Measurements from ENCODE around the gene SYNGR1.

The SYNGR1 gene

GRCh38 chr22:39375646-39376045 lies 25.9 kb downstream of the SYNGR1 start:
- Histone ChIP-seq H3K9me3 (ENCODE audit: control extremely low read depth in 1 of 5, control insufficient read depth in 4 of 5, insufficient read depth in 2 of 5, low read depth in 1 of 5, low read length in 4 of 5) (peaks cover 0 to 5% (median 3%) of the 10 kb centered on the region in 5 experiments), H3K27me3 (replicated peaks in 2 of 5; ENCODE audit: control insufficient read depth in 4 of 5, insufficient read depth in 5 of 5, low read length in 4 of 5) (no peaks in the 10 kb centered on the region), H3K36me3 (ENCODE audit: control insufficient read depth in 4 of 4, insufficient read depth in 4 of 4, low read length in 3 of 4) (peaks cover 0 to 53% (median 19%) of the 10 kb centered on the region in 4 experiments), H3K4me1 (ENCODE audit: control extremely low read depth in 1 of 4, control insufficient read depth in 4 of 4, insufficient read depth in 4 of 4, low read length in 3 of 4) (no peaks in the 10 kb centered on the region), H3K27ac (ENCODE audit: insufficient read depth in 1 of 2, low read depth in 1 of 2, low read length in 2 of 2, poor library complexity in 1 of 2, severe bottlenecking in 2 of 2) (no peak overlapping the region), H3K4me3 (ENCODE audit: control insufficient read depth in 1 of 7, extremely low read depth in 1 of 7, insufficient read depth in 4 of 7, low read depth in 2 of 7, low read length in 6 of 7) (no peak overlapping the region)
- ChIA-PET POLR2A (no interaction called here), CTCF (no interaction called here)
- DNase-seq, result no peak
- WGBS (ENCODE audit: insufficient coverage), result 97% methylated on average over 6 of the region's 8 CpGs

GRCh38 chr22:39379756-39380730 lies 30.3 kb downstream of the SYNGR1 start:
- Histone ChIP-seq H3K4me3 (ENCODE audit: control insufficient read depth in 1 of 7, extremely low read depth in 1 of 7, insufficient read depth in 4 of 7, low read depth in 2 of 7, low read length in 6 of 7) (no peak overlapping the region), H3K27me3 (replicated peaks in 2 of 5; ENCODE audit: control insufficient read depth in 4 of 5, insufficient read depth in 5 of 5, low read length in 4 of 5) (no peaks in the 10 kb centered on the region), H3K9me3 (ENCODE audit: control extremely low read depth in 1 of 5, control insufficient read depth in 4 of 5, insufficient read depth in 2 of 5, low read depth in 1 of 5, low read length in 4 of 5) (no peaks in the 10 kb centered on the region), H3K36me3 (ENCODE audit: control insufficient read depth in 4 of 4, insufficient read depth in 4 of 4, low read length in 3 of 4) (peaks cover 0 to 48% (median 16%) of the 10 kb centered on the region in 4 experiments), H3K27ac (ENCODE audit: insufficient read depth in 1 of 2, low read depth in 1 of 2, low read length in 2 of 2, poor library complexity in 1 of 2, severe bottlenecking in 2 of 2) (no peak overlapping the region), H3K4me1 (ENCODE audit: control extremely low read depth in 1 of 4, control insufficient read depth in 4 of 4, insufficient read depth in 4 of 4, low read length in 3 of 4) (no peaks in the 10 kb centered on the region)
- 98% methylated on average over 8 of the region's 15 CpGs for WGBS (ENCODE audit: insufficient coverage)
- CTCF ChIA-PET, result interaction anchor here (1.3 kb wide), 1 partner anchor 9 kb away, joined by 3 read pairs; no protein-coding TSS in a partner anchor
- no peak for DNase-seq
- POLR2A ChIA-PET, result interaction anchor here (0.6 to 0.7 kb wide), 2 partner anchors 10 to 994 kb away, joined by 7 to 9 read pairs; no protein-coding TSS in a partner anchor

GRCh38 chr22:39381009-39381755 lies 31.4 kb downstream of the SYNGR1 start:
- 95% methylated on average over 14 of the region's 14 CpGs for WGBS (ENCODE audit: insufficient coverage)
- H3K4me1 ChIP-seq (ENCODE audit: control extremely low read depth in 1 of 4, control insufficient read depth in 4 of 4, insufficient read depth in 4 of 4, low read length in 3 of 4), result no peaks in the 10 kb centered on the region
- peaks cover 0 to 39% (median 14%) of the 10 kb centered on the region in 4 experiments for H3K36me3 ChIP-seq (ENCODE audit: control insufficient read depth in 4 of 4, insufficient read depth in 4 of 4, low read length in 3 of 4)
- H3K27me3 ChIP-seq (replicated peaks in 2 of 5; ENCODE audit: control insufficient read depth in 4 of 5, insufficient read depth in 5 of 5, low read length in 4 of 5), result no peaks in the 10 kb centered on the region
- no peaks in the 10 kb centered on the region for H3K9me3 ChIP-seq (ENCODE audit: control extremely low read depth in 1 of 5, control insufficient read depth in 4 of 5, insufficient read depth in 2 of 5, low read depth in 1 of 5, low read length in 4 of 5)
- POLR2A ChIA-PET, result no interaction called here
- H3K27ac ChIP-seq (ENCODE audit: insufficient read depth in 1 of 2, low read depth in 1 of 2, low read length in 2 of 2, poor library complexity in 1 of 2, severe bottlenecking in 2 of 2), result no peak overlapping the region
- no peak for DNase-seq
- H3K4me3 ChIP-seq (ENCODE audit: control insufficient read depth in 1 of 7, extremely low read depth in 1 of 7, insufficient read depth in 4 of 7, low read depth in 2 of 7, low read length in 6 of 7), result no peak overlapping the region
- CTCF ChIA-PET, result interaction anchor here (0.6 to 1.3 kb wide), 2 partner anchors 8 to 23 kb away, joined by 3 read pairs; no protein-coding TSS in a partner anchor

- no peak for DNase-seq
- Histone ChIP-seq H3K4me3 (ENCODE audit: control insufficient read depth in 1 of 7, extremely low read depth in 1 of 7, insufficient read depth in 4 of 7, low read depth in 2 of 7, low read length in 6 of 7) (no peak overlapping the region), H3K27me3 (replicated peaks in 2 of 5; ENCODE audit: control insufficient read depth in 4 of 5, insufficient read depth in 5 of 5, low read length in 4 of 5) (no peaks in the 10 kb centered on the region), H3K4me1 (ENCODE audit: control extremely low read depth in 1 of 4, control insufficient read depth in 4 of 4, insufficient read depth in 4 of 4, low read length in 3 of 4) (no peaks in the 10 kb centered on the region), H3K27ac (ENCODE audit: insufficient read depth in 1 of 2, low read depth in 1 of 2, low read length in 2 of 2, poor library complexity in 1 of 2, severe bottlenecking in 2 of 2) (no peak overlapping the region), H3K36me3 (ENCODE audit: control insufficient read depth in 4 of 4, insufficient read depth in 4 of 4, low read length in 3 of 4) (peaks cover 0 to 32% (median 11%) of the 10 kb centered on the region in 4 experiments), H3K9me3 (ENCODE audit: control extremely low read depth in 1 of 5, control insufficient read depth in 4 of 5, insufficient read depth in 2 of 5, low read depth in 1 of 5, low read length in 4 of 5) (no peaks in the 10 kb centered on the region)
- CTCF ChIA-PET, result no interaction called here
- WGBS (ENCODE audit: insufficient coverage), result 98% methylated on average over 6 of the region's 8 CpGs
- POLR2A ChIA-PET, result no interaction called here
Observed at GRCh38 chr22:39381930-39382329, 32.1 kb downstream of the SYNGR1 start.

- POLR2A ChIA-PET, result no interaction called here
Observed at GRCh38 chr22:39382410-39382809, 32.6 kb downstream of the SYNGR1 start.

GRCh38 chr22:39383841-39384625 lies 34.2 kb downstream of the SYNGR1 start:
- Histone ChIP-seq H3K4me1 (ENCODE audit: control extremely low read depth in 1 of 4, control insufficient read depth in 4 of 4, insufficient read depth in 4 of 4, low read length in 3 of 4) (peaks cover 0 to 13% (median 11%) of the 10 kb centered on the region in 4 experiments), H3K27me3 (replicated peaks in 2 of 5; ENCODE audit: control insufficient read depth in 4 of 5, insufficient read depth in 5 of 5, low read length in 4 of 5) (no peaks in the 10 kb centered on the region), H3K9me3 (ENCODE audit: control extremely low read depth in 1 of 5, control insufficient read depth in 4 of 5, insufficient read depth in 2 of 5, low read depth in 1 of 5, low read length in 4 of 5) (no peaks in the 10 kb centered on the region), H3K4me3 (ENCODE audit: control insufficient read depth in 1 of 7, extremely low read depth in 1 of 7, insufficient read depth in 4 of 7, low read depth in 2 of 7, low read length in 6 of 7) (no peak overlapping the region), H3K27ac (ENCODE audit: insufficient read depth in 1 of 2, low read depth in 1 of 2, low read length in 2 of 2, poor library complexity in 1 of 2, severe bottlenecking in 2 of 2) (no peak overlapping the region), H3K36me3 (ENCODE audit: control insufficient read depth in 4 of 4, insufficient read depth in 4 of 4, low read length in 3 of 4) (peaks cover 0 to 12% (median 3%) of the 10 kb centered on the region in 4 experiments)
- 96% methylated on average over 9 of the region's 12 CpGs for WGBS (ENCODE audit: insufficient coverage)
- ChIA-PET POLR2A (no interaction called here), CTCF (no interaction called here)
- no peak for DNase-seq

More at GRCh38 chr22:39382410-39382809, 32.6 kb downstream of the SYNGR1 start:
- Histone ChIP-seq H3K9me3 (ENCODE audit: control extremely low read depth in 1 of 5, control insufficient read depth in 4 of 5, insufficient read depth in 2 of 5, low read depth in 1 of 5, low read length in 4 of 5) (no peaks in the 10 kb centered on the region), H3K36me3 (ENCODE audit: control insufficient read depth in 4 of 4, insufficient read depth in 4 of 4, low read length in 3 of 4) (peaks cover 0 to 27% (median 10%) of the 10 kb centered on the region in 4 experiments), H3K27me3 (replicated peaks in 2 of 5; ENCODE audit: control insufficient read depth in 4 of 5, insufficient read depth in 5 of 5, low read length in 4 of 5) (no peaks in the 10 kb centered on the region), H3K4me1 (ENCODE audit: control extremely low read depth in 1 of 4, control insufficient read depth in 4 of 4, insufficient read depth in 4 of 4, low read length in 3 of 4) (peaks cover 0 to 3% (median 2%) of the 10 kb centered on the region in 4 experiments), H3K27ac (ENCODE audit: insufficient read depth in 1 of 2, low read depth in 1 of 2, low read length in 2 of 2, poor library complexity in 1 of 2, severe bottlenecking in 2 of 2) (no peak overlapping the region), H3K4me3 (ENCODE audit: control insufficient read depth in 1 of 7, extremely low read depth in 1 of 7, insufficient read depth in 4 of 7, low read depth in 2 of 7, low read length in 6 of 7) (no peak overlapping the region)
- WGBS (ENCODE audit: insufficient coverage), result 100% methylated on average over 5 of the region's 5 CpGs
- CTCF ChIA-PET, result no interaction called here
- DNase-seq, result no peak
